Fibroblast of gingiva (primary cell): ENCODE results near the gene RNASEL.

Source experiments
- DNase-seq: peaks from one replicate; pipeline ENCODE4 v3.0.0-alpha.2; 2011; ENCODE audit warnings: low read depth

The RNASEL gene

DNA sequence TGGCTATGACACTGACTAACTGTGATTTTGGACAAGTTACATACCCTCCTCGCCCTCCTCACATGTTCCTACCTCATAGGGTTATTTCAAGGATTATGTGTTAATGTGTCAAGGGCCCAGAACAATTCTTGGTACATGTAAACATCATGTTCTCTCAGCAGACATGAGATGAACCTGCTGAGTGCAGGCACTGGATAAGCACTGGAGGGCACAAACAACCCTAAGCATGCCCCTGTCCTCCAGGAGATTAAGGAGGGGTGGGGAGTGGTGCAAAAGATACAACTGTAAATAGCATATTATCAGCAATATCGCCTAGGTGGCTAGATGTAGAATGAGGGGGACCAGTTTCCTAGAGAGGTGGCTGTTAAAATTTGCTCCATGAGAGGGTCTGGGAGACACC, 32.9 kb upstream of the RNASEL start:
- no peak for DNase-seq

DNA sequence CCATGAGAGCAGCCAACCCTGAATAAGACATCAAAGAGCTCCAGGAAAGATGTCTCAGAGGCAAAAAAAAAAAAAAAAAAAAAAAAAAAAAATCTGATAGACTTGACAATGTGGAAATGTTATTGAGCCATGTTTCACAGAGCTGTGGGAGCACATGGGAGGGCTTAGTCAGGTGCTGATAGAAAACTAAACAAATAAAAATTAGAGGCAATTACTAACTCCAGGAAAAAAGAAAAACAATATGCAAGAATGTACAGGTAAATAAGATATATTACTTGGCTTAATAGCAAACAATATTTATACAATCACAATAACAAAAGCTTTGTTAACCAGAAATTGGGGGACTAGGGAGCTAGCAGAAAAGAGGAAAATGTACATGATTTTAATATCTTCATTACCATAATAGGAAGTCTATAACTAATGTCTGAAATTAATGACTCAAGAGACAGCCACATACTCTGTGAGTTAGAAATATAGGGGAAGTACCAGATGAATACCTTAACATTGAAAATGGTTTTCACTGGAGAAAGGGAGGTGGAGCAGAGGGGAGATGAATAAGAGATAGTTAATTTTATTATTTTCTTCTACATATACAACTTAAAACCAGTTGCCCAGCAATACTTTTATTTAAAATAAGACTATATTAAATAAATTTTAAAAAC, 32.0 kb upstream of the RNASEL start:
- DNase-seq = no peak

DNA sequence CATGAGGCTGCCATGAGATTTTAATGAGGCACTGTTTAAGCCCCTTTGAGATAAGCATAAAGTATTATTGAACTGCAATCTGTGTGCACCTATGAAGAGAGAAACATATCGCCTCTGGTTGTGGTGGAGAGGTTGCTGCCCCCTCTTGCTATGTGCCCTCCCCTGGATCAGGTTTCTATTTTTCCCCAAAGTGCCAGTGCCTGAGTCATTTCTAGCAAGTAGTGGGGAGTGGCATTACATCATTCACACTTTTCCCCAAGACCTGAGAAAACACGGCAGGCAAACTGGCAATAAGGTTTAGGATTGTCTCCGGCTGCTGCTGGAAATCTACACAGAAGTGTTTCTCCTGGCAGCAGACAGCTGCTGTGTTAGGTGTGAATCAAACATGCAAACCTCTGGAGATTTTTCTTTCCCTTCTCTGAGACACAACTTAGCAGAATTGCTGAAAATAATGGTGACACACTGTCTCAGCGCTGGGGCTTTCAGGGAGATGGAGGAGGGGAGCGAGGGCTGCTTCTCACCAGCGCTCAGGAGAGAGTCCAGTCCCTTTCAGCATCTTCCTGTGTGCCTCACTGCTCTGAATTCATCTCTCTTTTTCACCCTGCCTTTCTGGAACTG, 28.8 kb upstream of the RNASEL start:
- DNase-seq = no peak

DNA sequence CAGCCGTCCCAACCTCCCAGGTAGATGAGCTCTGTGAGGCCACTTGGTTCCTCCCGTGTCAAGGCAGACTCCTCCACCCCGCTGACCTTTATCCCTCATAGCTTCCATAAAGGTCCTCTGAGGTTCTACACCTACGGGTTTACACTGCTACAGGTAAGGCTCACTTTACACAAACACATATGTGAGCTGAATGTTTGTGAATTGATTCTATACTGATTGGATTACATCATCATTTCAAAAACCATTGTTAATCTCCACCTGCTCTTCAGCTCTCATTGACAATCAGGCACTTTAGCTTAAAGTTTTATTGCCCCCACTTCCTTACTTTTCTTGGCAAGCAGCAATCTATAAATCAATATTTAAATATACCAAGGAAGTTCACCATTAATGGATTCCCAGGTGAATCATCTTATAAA, 28.0 kb upstream of the RNASEL start:
- no peak for DNase-seq

DNA sequence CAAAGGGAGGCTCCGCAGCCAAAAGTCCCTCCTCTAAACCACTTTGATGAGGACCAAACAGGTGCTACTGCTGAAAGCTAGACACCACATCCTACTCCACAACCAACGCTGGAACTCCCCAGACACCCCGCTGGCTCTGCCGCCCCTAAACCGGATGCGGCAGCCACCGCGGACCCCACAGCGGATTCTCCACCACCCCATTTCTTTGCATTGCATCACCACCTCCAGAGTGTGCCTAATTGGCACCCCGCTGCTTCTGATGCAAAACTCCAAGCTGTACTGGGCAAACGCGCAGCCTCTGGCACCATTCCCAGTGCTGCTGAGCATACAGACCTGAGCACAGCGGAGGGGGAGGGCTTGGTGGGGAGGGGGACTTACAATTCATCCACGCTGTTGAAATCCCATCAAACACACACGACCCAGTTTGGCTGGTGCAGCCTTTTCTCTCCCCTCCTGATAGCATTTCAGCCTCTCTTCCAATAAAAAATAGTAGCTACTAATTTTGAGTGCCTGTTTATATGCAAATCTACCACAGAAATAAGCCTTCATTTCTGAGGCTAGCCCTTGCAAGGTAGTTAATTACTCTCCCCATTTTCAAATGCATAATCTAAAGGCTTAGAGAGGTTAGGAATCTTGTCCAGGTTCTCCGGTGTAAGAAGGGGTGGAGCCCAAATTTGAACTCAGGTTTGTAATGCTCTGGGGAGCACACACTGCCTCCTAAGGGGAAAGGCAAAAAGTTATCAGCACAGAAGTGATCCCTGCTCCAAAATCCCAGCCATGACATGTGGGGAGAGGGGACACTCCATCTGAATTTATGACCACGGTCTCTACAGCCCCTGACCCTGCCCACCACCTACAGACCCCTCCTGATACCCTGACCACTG, 27.3 kb upstream of the RNASEL start:
- peak; percentile 71 for DNase-seq

DNA sequence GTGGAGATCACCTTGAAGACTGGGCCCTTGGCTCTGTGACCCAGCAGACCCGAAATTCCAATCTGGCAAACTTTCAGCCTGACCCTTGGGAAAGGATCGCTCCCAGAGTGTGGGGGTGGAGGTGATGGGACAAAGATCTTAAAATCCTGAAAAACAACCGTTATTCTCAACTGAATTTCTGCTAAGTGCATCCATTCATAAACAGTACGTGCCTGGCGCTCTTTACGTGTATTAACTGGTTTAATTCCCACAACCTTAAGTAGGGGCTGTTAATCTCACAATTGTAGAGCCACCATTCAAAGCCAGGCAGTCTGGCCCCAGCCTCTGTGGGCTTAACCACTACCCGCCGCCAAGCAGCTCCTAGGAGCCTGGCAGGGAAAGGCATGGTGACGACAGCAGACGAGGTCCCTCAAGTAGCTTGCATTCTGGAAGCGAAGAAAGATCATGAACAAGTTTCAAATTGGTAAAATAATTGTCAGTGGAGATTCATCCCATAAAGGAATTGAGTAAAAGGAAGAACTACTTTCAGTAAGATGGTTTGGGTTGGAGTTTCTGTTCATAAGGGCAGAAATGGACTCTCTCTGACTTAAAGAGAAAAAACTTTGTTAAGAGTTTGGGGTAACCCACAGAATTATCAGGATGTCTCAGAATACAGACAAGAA, 26.5 kb upstream of the RNASEL start:
- peak; percentile 47 for DNase-seq

DNA sequence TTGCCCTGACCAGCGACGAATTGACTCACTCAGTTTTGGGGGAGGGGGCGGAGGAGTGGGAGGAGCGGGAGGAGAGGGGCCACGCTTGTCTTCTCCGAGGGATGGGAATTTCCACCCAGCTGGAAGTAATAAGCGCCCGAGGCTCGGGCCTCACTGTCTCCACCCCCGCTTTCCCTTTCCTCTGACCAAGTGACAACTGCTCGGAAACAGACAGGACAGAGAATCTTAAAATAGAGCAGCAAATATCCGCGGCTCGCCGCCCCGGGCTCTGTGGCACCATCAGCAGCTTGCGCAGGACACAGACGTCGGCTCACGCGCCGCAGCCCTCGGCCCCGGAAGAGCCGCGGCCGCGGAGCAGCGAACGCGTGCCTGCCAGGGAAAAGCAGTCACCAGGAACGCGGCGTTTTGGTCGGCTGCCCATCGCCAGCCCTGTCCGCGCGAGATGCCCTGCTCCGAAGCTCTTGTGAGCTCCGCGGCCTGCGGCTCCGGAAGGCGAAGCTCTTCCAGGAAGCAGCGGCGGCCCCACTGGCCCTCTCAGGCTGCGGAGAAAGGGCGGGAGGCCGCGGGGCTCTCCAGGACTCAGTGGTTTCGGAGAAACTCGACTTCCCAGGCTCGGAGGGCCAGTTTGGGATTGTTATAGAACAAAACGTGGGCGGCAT, 25.9 kb upstream of the RNASEL start:
- peak; percentile 93 for DNase-seq

DNA sequence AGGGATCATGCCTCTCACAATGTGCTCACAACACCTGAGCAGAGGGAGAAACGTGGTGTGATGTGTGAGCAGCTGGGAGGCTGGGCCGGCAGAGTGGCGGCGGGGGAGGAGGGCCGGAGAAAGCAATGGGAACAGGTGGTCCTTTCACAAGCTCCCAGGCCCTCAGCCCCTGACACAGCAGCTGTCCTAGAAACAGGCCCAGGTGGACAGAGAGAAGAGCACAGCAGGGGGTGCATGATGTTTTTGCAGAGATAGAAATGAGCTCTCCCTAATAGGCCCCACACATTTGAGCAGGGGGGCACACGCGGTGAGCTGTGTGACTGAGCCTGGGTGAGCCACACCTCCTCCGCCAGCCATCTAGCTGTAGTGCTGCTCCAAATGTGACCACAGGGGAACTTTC, 22.7 kb upstream of the RNASEL start:
- no peak for DNase-seq

DNA sequence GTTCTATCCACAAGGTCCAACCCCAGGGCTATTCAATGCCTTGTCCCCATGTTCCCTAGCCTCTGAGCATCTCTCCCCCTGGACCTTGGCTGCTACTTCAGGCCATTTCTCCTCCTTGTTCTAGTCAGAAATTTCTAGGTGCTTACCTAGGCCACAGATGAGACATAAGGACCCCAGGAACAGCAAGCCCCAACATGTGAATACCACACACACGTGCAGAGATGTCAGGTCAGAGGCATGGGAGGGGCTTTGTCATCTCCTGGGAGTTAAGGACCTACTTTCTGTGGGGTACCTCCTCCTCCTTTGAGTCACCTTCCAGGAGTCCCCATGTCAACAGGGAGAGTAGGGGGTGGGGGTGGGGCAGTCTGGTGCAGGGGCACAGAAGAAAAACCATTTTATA, 22.3 kb upstream of the RNASEL start:
- no peak for DNase-seq

DNA sequence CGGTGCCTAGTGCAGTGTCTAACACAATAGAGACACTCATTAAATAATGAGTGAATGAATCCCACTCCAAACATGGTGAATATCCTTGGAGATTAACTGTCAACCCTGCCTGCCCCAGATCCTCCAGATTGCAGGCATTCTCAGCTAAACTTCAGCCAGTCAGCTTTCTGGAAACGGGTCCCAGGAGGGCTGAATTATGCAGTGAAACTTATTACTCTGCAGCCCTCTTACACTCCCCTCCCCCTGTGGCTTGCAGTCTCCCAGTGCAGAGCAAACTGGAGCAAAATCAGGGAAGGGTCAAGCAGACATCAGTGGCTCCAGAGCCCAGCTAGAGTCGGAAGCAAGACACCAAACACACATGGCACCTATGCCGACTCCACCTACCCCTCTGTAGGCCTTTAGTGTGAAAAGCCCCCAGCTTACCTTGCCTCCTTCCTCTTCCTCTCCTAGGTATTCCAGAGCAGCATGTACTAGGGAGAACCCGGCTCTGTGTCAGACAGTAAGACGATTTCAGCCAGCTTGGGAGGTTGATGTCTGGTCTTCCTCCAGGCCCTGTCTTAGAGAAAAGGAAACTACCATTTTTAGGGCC, 21.6 kb upstream of the RNASEL start:
- DNase-seq = no peak

DNA sequence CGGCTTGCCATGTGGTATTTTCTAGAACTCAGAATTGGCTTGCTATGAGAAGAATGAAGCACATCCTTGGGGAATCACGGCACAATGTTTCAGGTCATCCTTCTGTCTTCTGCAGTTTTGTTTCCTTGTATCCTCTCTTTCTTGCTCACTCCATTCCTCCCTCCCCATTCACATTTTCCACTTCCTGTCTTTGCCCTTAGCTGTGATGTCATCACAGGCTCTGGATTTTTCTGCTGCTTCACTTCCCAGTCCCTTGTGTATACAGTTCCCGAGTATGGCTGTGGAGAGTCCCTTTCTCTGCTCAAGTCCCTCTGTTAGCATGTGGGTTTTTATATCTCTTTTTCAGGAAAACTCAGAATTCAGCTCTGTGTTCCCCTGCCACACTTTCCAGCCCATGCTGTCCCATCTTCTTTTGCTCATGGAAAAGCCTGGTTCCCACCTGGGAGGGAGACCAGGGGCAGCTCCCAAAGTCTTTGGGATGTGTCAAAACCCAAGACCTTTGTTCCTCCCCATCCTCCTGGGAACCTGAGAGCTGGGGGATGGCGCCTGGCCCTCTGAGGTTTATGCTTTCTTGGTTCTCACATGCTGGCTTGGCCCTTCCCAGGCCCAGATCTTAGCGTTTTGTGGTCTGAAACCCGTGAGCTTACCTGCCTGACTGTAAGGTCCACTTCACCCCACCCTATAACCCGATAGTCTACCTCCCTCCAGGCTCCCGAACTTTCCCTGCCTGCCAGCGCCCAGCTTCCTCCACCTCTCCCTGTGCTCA, 20.0 kb upstream of the RNASEL start:
- peak; percentile 40 for DNase-seq

DNA sequence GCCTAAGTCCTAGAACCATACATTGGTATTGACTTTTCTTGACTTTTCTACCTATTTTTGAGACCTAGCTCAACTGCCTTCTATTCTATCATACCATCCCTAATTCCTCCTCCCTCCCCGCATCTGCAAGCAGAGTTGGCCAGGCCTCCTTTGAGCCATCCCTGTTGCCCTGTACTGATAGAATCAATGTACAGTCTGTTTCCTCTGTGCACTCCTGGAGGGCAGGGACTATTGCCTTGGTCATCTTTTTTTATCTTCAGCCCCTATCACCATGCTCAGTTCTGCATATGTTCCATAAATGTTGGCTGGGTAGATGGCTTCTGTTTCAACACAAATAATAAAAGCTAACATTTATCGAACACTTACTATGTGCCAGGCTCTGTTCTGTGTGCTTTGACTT, 19.2 kb upstream of the RNASEL start:
- DNase-seq = no peak

DNA sequence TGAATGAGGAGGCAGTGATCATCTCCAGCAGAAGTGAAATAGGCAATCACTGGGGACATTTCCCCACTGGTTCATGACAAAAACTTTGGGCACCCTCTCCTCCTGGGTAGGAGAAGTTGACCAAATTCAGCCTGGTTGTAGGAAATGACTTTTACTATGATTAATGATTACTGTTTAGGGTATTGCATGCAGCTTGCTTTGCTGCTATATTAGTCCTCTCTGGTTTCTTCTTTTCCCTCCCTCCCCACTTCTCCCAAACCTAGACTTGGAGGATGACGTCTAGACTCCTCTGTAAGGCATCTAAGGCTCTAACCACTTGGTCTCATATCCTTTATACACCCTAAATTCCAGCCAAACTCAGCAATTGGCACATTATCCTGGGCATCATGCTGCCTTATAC, 18.5 kb upstream of the RNASEL start:
- DNase-seq = no peak

DNA sequence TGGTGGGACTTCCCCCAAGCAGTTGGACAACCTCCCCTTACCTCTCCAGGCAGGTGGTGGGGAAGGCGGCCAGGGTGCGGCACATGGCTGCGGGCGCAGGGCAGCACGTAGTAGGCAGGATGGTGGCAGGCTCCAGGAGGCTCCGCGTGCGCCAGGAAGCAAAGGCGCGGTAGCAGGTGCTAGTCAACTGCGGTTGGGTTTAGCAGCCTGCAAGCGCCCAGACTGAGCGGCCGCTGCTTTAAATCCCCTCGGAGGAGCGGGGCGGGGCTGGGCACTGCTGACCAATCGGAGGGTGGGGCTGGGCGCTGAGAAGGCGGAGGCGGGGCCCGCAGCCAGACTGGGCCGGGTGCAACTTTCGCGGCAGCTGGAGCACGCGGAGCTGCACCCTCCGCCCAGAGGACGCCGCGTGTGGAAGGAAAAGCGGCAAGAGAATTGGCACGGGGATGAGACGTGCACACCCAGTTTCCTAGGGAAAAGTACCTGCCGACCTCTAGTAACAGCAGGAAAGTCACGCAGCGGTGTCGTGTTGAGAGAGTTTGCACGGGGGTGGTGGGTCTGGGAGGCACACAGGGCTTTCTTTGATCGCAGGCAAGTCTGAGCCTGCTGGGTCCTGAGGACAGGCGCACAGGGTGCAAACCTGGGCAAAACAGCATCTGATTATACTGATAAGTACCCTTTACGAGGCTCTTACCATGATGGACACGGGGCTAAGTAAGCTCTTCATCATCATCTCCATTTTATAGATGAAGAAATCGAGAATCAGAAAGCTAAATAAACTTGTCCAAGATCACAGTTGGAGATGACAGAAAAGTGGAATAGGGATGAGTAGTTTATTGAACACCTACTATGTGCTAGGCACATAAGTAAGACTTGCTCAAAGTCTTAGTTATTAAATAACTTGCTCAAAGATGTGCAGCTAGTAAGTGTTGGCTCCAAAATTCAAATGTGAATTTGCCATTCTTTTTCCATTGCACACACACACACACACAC, 15.4 kb upstream of the RNASEL start, which contains the start of gene RGS16:
Gene RGS16 (minus strand): TSS at position 215 of the 990 bp plus-strand sequence. CDS start 130 bp downstream, at position 85.
- DNase-seq = peak; percentile 65

DNA sequence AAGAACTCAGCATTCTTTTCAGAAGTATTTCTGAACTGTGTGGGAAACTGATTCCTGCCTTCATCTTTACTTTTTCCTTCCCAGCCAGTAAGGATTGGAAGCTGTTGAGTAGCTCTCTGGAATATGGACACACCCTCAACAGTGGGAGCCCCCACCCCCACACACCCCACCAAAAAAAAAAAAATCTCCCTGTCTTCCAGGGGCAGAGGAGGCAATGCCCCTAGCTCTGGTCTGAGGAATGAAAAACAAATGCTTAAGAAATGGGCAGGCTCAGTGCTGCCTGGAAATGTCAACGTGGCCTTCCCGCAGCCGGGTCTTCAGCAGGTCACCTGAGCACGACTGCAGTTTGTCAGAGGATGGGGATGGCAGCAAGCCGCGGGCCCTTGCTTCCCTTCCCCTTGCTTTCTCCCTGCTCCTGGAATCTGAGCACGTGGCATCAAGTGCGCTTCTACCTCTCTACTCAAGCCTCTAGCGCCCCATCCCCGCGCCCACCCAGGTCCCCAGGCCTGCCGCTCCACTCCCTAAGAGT, 14.7 kb upstream of the RNASEL start:
- DNase-seq = no peak

DNA sequence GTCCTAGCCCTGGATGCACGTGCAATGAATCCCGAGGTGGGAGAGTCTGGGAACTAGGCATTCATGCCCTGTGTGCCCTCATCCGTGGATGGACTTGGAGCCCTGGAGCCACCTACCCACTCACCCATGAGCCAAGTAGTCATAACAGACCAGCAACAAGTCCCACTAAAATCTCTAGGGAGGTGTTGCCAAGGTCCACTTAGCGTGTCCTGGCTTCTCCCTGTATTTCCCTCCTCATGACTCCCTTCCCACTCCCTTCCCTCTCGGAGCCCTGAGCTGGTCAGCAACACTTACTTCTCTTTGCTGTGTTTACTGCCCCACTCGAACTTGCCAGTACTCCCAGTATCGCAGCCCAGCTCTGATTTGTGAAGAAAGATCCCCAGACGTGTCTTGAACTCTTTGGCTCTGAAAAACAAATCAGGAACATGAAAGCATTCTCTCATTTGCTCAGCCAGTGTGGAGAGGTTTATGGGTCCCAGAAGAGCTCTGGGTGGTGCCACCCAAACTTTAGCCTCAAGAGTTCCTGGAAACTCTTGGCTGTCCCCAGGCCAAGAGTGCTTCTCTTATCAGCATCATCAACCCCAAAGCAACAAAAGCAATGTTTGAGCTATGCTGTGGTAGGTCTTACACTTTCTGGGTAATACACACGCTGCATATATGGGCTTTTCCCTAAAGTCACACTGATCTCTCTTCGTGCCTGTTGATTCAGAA, 14.0 kb upstream of the RNASEL start:
- DNase-seq = no peak

DNA sequence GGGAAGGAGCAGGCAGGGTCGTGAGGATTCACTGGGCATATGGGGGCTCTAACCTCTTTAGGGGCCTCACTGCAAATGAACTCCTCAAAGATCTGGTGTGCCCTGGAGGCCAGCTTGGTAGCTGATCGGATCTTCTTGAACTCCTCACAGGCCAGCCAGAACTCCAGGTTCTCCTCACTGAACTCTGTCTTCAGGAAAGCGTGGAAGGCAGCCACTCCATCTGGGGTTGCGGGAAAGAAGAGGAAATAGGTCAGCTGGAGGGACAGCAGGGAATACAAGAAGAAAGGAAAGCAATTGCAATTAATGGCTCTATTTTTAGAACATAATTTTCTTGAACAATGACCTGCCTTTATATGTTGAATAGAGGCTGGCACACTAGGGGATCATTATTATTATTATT, 12.9 kb upstream of the RNASEL start:
- DNase-seq = no peak

DNA sequence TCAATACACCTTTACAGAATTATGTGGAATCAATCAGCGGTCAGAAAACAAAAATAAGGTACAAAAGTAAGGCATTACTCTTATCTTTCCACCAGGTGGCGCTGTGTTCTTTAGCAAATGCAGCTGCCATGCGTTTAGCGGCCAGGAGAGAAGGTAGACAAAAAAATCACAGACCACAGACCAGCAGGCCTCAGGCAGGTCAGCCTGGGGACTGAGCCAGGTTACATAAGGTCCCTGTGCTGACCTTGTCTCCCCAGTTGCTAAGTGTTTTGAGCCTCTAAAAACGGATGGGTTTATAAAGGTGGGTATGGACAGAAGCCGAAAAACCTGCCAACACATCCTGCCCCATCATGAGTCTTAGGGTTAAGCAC, 12.3 kb upstream of the RNASEL start:
- peak; percentile 62 for DNase-seq
